GM19372 (cell line): ENCODE data around the gene WIPF3.

Source experiments
- ATAC-seq: cut with Tn5 transposase; IDR thresholded peaks from one replicate; pipeline ENCODE4 v1.9.1; 2021; ENCODE audit warnings: mild to moderate bottlenecking, low read depth, moderate library complexity; ENCODE audit not compliant: unreplicated experiment

The WIPF3 gene

GRCh38 chr7:29898301-29898700, 92.0 kb downstream of the WIPF3 start:
- no peak for ATAC-seq

- ATAC-seq, result no peak
Observed at GRCh38 chr7:29900745-29901144, 94.4 kb downstream of the WIPF3 start.

DNA sequence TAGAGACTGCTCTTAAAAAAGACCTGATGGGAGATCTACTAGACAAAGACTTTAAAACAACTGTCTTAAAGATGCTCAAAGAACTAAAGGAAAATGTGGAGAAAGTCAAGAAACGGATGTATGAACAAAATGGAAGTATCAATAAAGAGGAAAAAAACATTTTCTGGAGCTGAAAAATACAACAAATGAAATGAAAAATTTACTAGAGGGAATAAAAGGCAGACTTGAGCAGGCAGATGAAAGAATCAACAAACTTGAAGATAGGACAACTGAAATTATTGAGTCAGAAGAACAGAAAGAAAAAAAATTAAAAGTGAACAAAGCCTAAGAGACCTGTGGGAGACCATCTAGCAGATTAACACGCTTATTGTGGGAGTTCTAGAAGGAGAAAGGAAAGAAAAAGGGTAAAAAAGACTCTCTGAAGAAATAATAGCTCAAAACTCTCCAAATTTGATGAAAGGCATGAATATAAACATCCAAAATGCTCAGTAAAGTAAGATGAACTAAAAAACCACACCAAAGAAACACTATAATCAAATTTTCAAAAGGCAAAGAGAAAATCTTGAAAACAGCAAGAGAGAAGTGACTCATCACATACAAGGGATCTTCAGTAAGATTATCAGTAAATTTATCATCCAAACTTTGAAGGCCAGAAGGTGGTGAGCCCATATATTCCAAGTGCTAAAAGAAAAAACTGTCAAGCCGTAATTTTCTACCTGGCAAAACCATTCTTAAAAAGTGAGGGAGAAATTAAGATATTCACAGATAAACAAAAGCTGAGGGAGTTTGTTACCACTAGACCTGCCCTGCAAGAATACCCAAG, 100.1 kb downstream of the WIPF3 start:
- ATAC-seq, result no peak

DNA sequence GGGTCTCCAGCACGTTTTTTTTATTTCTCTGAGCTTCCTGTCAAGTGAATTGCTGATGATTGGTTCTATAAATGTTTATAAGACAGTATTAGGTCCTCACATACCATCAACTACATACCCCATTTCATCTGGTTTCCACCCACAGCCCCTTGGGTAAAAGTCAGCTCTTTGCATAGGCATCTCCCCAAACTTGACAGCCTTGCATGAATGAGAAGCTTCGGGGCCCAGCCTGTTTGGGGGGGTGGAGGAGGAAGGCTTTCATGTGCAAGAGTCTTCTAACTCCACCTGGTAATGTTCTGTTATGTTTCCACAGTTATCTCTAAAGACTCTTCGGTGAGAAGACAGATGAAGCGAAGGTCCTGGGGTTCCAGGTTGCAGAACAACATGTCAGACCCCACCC, 107.9 kb downstream of the WIPF3 start:
- ATAC-seq, result no peak

DNA sequence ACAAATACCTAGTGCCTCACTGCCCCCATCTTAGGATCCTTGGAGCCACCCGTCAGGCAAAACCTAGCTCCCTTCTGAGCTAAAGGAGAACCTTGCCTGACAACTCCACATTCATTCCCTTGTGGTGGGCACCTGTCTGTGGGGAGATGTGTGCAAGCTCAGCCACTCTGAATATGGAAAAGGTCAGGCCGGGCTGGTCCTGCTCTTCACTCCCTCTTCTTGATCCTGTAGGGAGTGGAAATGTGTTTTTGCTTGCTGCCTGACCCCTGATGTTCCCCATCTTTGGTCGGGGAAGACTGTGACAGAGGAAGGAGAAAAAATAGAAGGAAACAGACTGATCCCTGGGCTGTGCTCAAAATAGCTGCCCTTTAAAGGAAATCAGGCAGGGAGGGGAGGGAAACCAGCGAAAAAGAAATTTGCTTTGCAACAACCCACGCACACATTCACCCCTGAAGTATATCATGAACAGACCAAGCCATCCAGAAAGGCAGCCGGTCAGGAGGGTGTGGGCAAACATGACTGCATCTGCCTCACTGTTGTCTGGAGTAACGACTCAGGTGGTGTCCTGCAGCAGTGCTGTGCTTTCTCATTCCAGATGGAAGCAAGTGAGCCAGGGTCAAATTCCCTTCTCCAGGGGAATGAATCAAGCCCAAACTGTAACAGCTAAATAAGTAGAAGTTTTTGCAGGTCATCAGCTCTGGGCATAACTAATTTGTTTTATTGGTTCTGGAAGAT, 109.3 kb downstream of the WIPF3 start:
- ATAC-seq, result no peak

DNA sequence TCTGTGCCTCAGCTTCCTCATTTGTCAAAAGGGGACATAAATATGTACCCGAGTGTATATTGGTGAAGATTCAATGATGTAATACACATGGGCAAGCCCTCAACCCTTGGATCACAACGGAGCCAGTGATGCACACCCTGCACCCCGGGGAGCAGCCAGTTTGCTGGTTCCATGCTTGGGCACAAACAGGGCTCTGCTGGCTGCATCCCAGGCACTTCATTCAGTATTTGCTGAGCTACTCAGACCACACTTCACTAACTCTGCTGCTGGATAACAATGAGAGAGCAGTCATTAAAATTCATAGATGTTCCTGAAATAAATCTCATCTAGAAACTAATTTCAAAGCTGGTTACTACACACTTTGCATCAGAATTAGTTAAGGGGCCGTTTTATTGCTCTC, 111.3 kb downstream of the WIPF3 start:
- no peak for ATAC-seq

GRCh38 chr7:29918850-29919249, 112.5 kb downstream of the WIPF3 start:
- ATAC-seq, result no peak

DNA sequence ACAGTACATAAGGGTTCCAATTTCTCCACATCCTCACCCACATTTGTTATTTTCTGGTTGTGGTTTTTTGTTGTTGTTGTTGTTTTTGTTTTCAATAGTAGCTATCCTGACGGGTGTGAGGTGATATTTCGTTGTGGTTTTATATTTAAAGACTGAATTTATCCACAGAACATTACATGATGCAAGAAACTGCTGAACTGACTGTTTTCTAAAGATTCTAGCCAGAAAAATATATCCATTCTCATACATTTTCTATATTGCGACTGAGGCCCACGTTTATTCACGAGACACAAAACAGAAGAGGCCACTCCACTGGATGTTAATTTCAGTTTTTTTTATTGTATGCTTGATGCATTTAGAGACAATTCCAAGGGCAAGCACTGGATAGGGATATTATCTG, 113.5 kb downstream of the WIPF3 start:
- ATAC-seq, result no peak

GRCh38 chr7:29920491-29920890, 114.2 kb downstream of the WIPF3 start:
- ATAC-seq, result no peak

DNA sequence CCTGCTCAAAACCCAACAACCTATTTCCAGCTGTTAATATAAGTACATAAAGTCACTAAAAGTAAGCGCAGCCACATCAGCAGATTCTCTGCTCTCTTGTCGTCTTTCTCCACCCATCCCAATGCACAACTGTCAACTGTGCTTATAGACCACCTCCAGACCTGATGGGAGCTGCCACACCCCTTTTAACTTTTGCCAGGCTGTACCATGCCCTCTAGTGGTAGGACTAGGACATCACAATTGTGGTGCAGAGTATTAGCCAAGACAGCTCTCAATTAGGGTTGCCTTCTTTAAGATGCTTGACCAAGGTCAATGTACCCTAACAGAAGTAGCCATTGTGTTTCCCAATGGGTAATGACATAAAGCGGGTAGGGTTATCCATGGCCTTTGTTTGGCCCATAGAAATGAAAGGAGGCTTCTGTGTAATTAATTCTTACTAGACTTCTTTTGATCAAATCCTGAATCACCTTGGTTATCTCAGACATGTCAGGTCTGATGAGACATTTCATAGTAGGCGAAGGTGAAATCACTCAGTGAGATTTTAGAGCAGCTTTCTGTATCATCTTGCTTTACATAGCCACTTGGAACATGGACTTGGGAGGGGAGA, 115.2 kb downstream of the WIPF3 start:
- peak; percentile 85 for ATAC-seq

- no peak for ATAC-seq
Observed at GRCh38 chr7:29922921-29923700, 116.8 kb downstream of the WIPF3 start.

GRCh38 chr7:29924006-29924405, 117.7 kb downstream of the WIPF3 start:
- no peak for ATAC-seq

GRCh38 chr7:29924684-29925083, 118.4 kb downstream of the WIPF3 start:
- no peak for ATAC-seq

- ATAC-seq, result no peak
Observed at GRCh38 chr7:29926216-29926615, 119.9 kb downstream of the WIPF3 start.

- no peak for ATAC-seq
Observed at GRCh38 chr7:29926741-29927140, 120.4 kb downstream of the WIPF3 start.

- ATAC-seq, result no peak
Observed at GRCh38 chr7:29929018-29929807, 122.9 kb downstream of the WIPF3 start.

- ATAC-seq, result no peak
Observed at GRCh38 chr7:29935111-29935510, 128.8 kb downstream of the WIPF3 start.

DNA sequence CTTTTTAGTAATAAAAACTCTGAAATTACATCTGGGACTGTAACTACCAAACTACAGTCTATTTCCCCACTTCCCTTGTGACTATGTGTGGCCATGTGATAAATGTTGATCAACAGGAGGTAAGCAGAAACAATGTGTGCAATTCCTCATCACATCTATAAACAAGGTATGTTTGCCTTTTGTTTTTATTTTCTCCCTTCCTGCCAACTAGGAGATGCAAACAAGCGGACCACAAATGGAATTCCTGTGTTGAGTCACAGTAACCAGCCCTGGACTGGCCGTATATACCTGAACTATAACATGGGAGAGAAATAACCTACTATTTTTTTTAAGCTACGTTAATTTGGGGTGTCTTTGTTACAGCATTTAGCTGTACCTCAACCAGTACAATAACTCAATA, 130.8 kb downstream of the WIPF3 start:
- ATAC-seq, result no peak

DNA sequence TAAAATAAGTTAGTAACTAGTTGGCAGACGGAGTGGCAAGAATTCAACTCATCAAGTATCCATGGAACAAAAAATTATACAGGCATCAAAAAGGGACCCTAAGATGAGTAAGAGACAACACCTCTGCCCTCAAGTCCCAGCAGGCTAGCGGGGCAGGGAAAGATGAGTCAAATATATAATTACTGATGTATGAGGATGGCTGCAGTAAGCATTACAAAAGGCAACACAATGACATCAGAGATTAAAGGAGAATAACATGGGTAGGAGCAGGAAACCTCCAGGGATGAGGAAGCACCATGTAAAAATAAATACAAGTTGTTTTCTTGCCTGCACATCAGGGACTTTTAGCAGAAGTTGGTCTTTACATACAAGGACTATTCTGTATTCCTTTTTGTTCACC, 133.9 kb downstream of the WIPF3 start:
- no peak for ATAC-seq

DNA sequence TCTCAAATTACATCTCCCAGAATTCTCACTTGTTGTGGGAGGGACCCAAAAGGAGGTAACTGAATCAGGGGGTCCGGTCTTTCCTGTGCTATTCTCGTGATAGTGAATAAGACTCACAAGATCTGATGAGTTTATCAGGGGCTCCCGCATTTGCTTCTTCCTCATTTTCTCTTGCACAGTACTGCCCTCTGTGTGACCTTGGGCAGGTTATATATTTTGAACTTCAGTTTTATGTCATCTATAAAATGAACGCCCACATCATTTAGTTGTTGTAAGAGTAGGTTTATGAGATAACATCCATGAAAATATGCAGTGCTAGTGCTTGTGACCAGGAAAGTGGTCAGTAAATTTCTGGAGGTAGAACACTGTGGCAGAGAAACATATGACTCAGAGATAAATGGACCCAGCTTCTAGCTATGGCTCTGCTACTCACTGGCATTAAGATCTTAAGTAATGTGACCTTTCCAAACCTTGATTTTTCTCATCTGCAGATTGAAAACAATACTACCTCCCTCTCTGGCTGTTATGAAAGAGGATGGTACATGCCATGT, 139.0 kb downstream of the WIPF3 start:
- no peak for ATAC-seq
